SU-DHL-6 (cell line): Measurements from ENCODE around the gene PASK.

Experiments
- H2AFZ ChIP-seq: fragments of 200-600 bp; sonication (generic); 2 replicates; pipeline ENCODE4 v1.6.1; 2014; ENCODE audit warnings: low read depth, mild to moderate bottlenecking, moderate library complexity, mixed read lengths, antibody characterized with exemption, low read length; ENCODE audit not compliant: severe bottlenecking
- H3F3A ChIP-seq: fragments of 200-600 bp; shearing (Covaris generic); 2 replicates; pipeline ENCODE4 v1.6.0; 2016; ENCODE audit warnings: antibody characterized with exemption, mild to moderate bottlenecking; ENCODE audit not compliant: insufficient read depth
- H3K27ac ChIP-seq: fragments of 200-600 bp; sonication (generic); 2 replicates; pipeline ENCODE4 v1.5.1; 2016; ENCODE audit warnings: low read depth, mild to moderate bottlenecking, low read length, moderate library complexity, mixed read lengths
- H3K27me3 ChIP-seq: fragments of 200-600 bp; sonication (generic), shearing (Covaris generic); 2 replicates; pipeline ENCODE4 v1.6.0; 2014; ENCODE audit warnings: mild to moderate bottlenecking, low read length
- H3K36me3 ChIP-seq: fragments of 200-600 bp; sonication (generic); 2 replicates; pipeline ENCODE4 v1.6.1; 2014; ENCODE audit warnings: mild to moderate bottlenecking, low read length, mixed read lengths
- H3K4me2 ChIP-seq: fragments of 300-600, 200-600 bp; shearing (Covaris generic), sonication (generic); 2 replicates; pipeline ENCODE4 v1.6.0; 2014; ENCODE audit warnings: low read length, low read depth, mild to moderate bottlenecking; ENCODE audit not compliant: poor library complexity, severe bottlenecking
- H3K4me3 ChIP-seq: fragments of 200-600 bp; sonication (generic); 2 replicates; pipeline ENCODE4 v1.5.1; 2014; ENCODE audit warnings: antibody characterized with exemption, low read length, mild to moderate bottlenecking, mixed read lengths; ENCODE audit not compliant: insufficient read depth, poor library complexity, severe bottlenecking
- H3K79me2 ChIP-seq: fragments of 200-600 bp; sonication (generic); 2 replicates; pipeline ENCODE4 v1.6.1; 2014; ENCODE audit warnings: mild to moderate bottlenecking, low read length, moderate library complexity; ENCODE audit not compliant: insufficient read depth
- H3K9ac ChIP-seq: fragments of 200-600 bp; sonication (generic); 2 replicates; pipeline ENCODE4 v1.7.0; 2014; ENCODE audit warnings: mild to moderate bottlenecking, low read length
- H3K9me2 ChIP-seq: fragments of 200-600 bp; sonication (generic); replicated peaks from 2 replicates; pipeline ENCODE4 v1.6.1; 2014; ENCODE audit warnings: low read length; ENCODE audit not compliant: insufficient read depth
- H3K9me3 ChIP-seq: fragments of 200-600 bp; sonication (generic); 2 replicates; pipeline ENCODE4 v1.6.1; 2014; ENCODE audit warnings: low read length, mixed read lengths; ENCODE audit not compliant: insufficient read depth
- H4K20me1 ChIP-seq: fragments of 200-600 bp; sonication (generic); 2 replicates; pipeline ENCODE4 v1.6.1; 2014; ENCODE audit warnings: low read depth, mild to moderate bottlenecking, antibody characterized with exemption, low read length, moderate library complexity, mixed read lengths
- CTCF ChIP-seq: fragments of 200-600 bp; sonication (generic); IDR thresholded peaks from one replicate; pipeline ENCODE4 v1.5.1; 2017; ENCODE audit warnings: antibody characterized with exemption, mild to moderate bottlenecking, low read length, moderate library complexity; ENCODE audit not compliant: insufficient read depth, poor library complexity, severe bottlenecking
- EZH2phosphoT487 ChIP-seq: fragments of 200-600 bp; sonication (generic), shearing (Covaris generic); conservative IDR thresholded peaks from 2 replicates; pipeline ENCODE4 v1.6.1; 2018; ENCODE audit warnings: mild to moderate bottlenecking, antibody characterized with exemption, low read length, moderate library complexity, mixed read lengths

The PASK gene

GRCh38 chr2:241073166-241074064, 75.9 kb downstream of the PASK start:
- Histone ChIP-seq H2AFZ (no peak overlapping the region), H3K9me2 (no peaks in the 10 kb centered on the region), H3K9me3 (no peaks in the 10 kb centered on the region), H3K36me3 (no peaks in the 10 kb centered on the region), H3F3A (no peaks in the 10 kb centered on the region), H3K79me2 (no peaks in the 10 kb centered on the region), H3K4me2 (no peak overlapping the region), H3K27ac (no peak overlapping the region), H3K9ac (no peak overlapping the region), H3K27me3 (no peaks in the 10 kb centered on the region), H4K20me1 (no peaks in the 10 kb centered on the region), H3K4me3 (no peak overlapping the region)
- TF ChIP-seq EZH2phosphoT487 (no peak), CTCF (no peak)

GRCh38 chr2:241072553-241073165, 76.6 kb downstream of the PASK start:
- Histone ChIP-seq H2AFZ (no peak overlapping the region), H3K27ac (no peak overlapping the region), H3F3A (no peaks in the 10 kb centered on the region), H3K9me3 (no peaks in the 10 kb centered on the region), H3K4me2 (no peak overlapping the region), H3K9ac (no peak overlapping the region), H3K27me3 (no peaks in the 10 kb centered on the region), H4K20me1 (no peaks in the 10 kb centered on the region), H3K4me3 (no peak overlapping the region), H3K36me3 (no peaks in the 10 kb centered on the region), H3K9me2 (no peaks in the 10 kb centered on the region), H3K79me2 (no peaks in the 10 kb centered on the region)
- TF ChIP-seq EZH2phosphoT487 (no peak), CTCF (no peak)

DNA sequence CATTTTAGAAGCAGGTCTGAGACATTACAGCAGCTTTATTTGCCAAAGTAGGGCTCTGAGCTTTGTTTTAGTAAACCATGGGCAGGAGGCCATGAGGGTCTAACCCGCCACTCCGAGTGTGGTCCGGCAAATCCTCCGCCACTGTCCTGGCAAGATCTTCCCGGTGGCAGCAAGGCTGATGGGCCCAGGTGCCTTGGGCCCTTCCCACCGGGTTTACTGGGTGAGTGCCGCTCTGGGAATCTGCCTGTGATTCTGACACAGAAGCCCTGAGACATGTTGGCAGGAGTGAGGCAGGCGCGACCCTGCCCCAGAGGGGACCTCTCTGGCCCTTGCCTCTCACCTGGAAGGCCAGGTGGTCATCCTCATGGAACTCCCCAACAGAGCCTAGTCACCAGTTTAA, 77.1 kb downstream of the PASK start:
- Histone ChIP-seq H2AFZ (no peak overlapping the region), H3K79me2 (no peaks in the 10 kb centered on the region), H3K4me3 (no peak overlapping the region), H3K9me3 (no peaks in the 10 kb centered on the region), H3K36me3 (no peaks in the 10 kb centered on the region), H3K9ac (no peak overlapping the region), H4K20me1 (no peaks in the 10 kb centered on the region), H3K27ac (no peak overlapping the region), H3K4me2 (no peak overlapping the region), H3F3A (no peaks in the 10 kb centered on the region), H3K27me3 (no peaks in the 10 kb centered on the region), H3K9me2 (no peaks in the 10 kb centered on the region)
- TF ChIP-seq EZH2phosphoT487 (no peak), CTCF (no peak)
